GM23338 (cell line): ENCODE results near the gene RAMP1. TPM values are rescaled to one million over a fixed set of nuclear protein-coding genes. Genes with fewer than 3 reads are reported as not detected.

Source experiments
- ATAC-seq: fragments of 200-7000 bp; cut with Tn5 transposase; 3 replicates; pipeline ENCODE4 v1.9.1; 2020
- DNase-seq: peaks from one replicate; pipeline ENCODE4 v3.0.0-alpha.2; 2015; ENCODE audit warnings: low spot score
- H2AFZ ChIP-seq: fragments of 200-600 bp; sonication (generic); 2 replicates; pipeline ENCODE4 v1.8.0; 2016; ENCODE audit warnings: antibody characterized with exemption, mild to moderate bottlenecking, moderate library complexity
- H3F3A ChIP-seq: fragments of 200-600 bp; sonication (generic); replicated peaks from 2 replicates; pipeline ENCODE4 v1.8.0; 2017; ENCODE audit warnings: antibody characterized with exemption, mixed run types, low read depth
- H3K27ac ChIP-seq: fragments of 200-600 bp; sonication (generic); 2 replicates; pipeline ENCODE4 v1.6.1; 2016; ENCODE audit warnings: low read depth
- H3K27me3 ChIP-seq: fragments of 200-600 bp; sonication (generic); 2 replicates; pipeline ENCODE4 v1.8.0; 2016; ENCODE audit warnings: mild to moderate bottlenecking, mixed run types, moderate library complexity; ENCODE audit not compliant: insufficient read depth
- H3K36me3 ChIP-seq: fragments of 200-600 bp; sonication (generic); 2 replicates; pipeline ENCODE4 v1.8.0; 2016; ENCODE audit warnings: mild to moderate bottlenecking; ENCODE audit not compliant: insufficient read depth
- H3K4me1 ChIP-seq: fragments of 200-600 bp; sonication (generic); 2 replicates; pipeline ENCODE4 v1.8.0; 2016; ENCODE audit warnings: mild to moderate bottlenecking, moderate library complexity; ENCODE audit not compliant: insufficient read depth
- H3K4me2 ChIP-seq: fragments of 200-600 bp; sonication (generic); 2 replicates; pipeline ENCODE4 v1.7.1; 2017; ENCODE audit warnings: mixed run types
- H3K4me3 ChIP-seq: fragments of 200-600 bp; sonication (generic); 2 replicates; pipeline ENCODE4 v1.6.1; 2016; ENCODE audit warnings: mixed run types
- H3K79me2 ChIP-seq: fragments of 200-600 bp; sonication (generic); replicated peaks from 2 replicates; pipeline ENCODE4 v1.8.0; 2017; ENCODE audit warnings: mild to moderate bottlenecking; ENCODE audit not compliant: insufficient read depth
- H3K9me2 ChIP-seq: fragments of 200-600 bp; sonication (generic); 2 replicates; pipeline ENCODE4 v1.8.0; 2017; ENCODE audit not compliant: insufficient read depth
- H4K20me1 ChIP-seq: fragments of 200-600 bp; sonication (generic); replicated peaks from 2 replicates; pipeline ENCODE4 v1.8.0; 2017; ENCODE audit warnings: mild to moderate bottlenecking; ENCODE audit not compliant: insufficient read depth
- H3K27ac Mint-ChIP-seq: 2 replicates; pipeline ENCODE4 v1.8.0; 2020; ENCODE audit warnings: inconsistent platforms, mild to moderate bottlenecking, moderate library complexity, mixed read lengths
- H3K27me3 Mint-ChIP-seq: 3 replicates; pipeline ENCODE4 v1.8.0; 2022; ENCODE audit warnings: low read depth, mild to moderate bottlenecking, moderate library complexity, mixed read lengths, inconsistent platforms; ENCODE audit not compliant: insufficient read depth, poor library complexity
- H3K36me3 Mint-ChIP-seq: 3 replicates; pipeline ENCODE4 v1.8.0; 2021; ENCODE audit warnings: low read depth, mild to moderate bottlenecking, inconsistent platforms, moderate library complexity, mixed read lengths
- H3K4me1 Mint-ChIP-seq: 3 replicates; pipeline ENCODE4 v1.8.0; 2020; ENCODE audit warnings: mild to moderate bottlenecking, inconsistent platforms, mixed read lengths
- H3K4me3 Mint-ChIP-seq: 3 replicates; pipeline ENCODE4 v1.8.0; 2021; ENCODE audit warnings: moderate library complexity, mild to moderate bottlenecking, inconsistent platforms, mixed read lengths
- H3K9me3 Mint-ChIP-seq: 3 replicates; pipeline ENCODE4 v1.8.0; 2020; ENCODE audit warnings: moderate library complexity, mild to moderate bottlenecking, inconsistent platforms, mixed read lengths
- CTCF ChIP-seq, 2 experiments: fragments of 200-600 bp in 1 of 2; sonication (generic) in 1 of 2; conservative IDR thresholded peaks; 2 replicates each; pipeline versions ENCODE4 v1.5.1 to v1.6.1; 2016 to 2017; ENCODE audit warnings: antibody characterized with exemption in 2 of 2, low read depth in 2 of 2, mild to moderate bottlenecking in 2 of 2, moderate library complexity in 1 of 2
- ETS1 ChIP-seq: IDR thresholded peaks from 2 replicates; pipeline ENCODE4 v1.6.1; 2016; ENCODE audit warnings: antibody characterized with exemption
- EZH2phosphoT487 ChIP-seq: fragments of 200-600 bp; sonication (generic); IDR thresholded peaks from one replicate; pipeline ENCODE4 v1.8.1; 2018; ENCODE audit warnings: antibody characterized with exemption; ENCODE audit not compliant: unreplicated experiment
- JUNB ChIP-seq: IDR thresholded peaks from one replicate; pipeline ENCODE4 v1.6.1; 2016; ENCODE audit warnings: antibody characterized with exemption; ENCODE audit not compliant: unreplicated experiment
- NANOG ChIP-seq: IDR thresholded peaks from 2 replicates; pipeline ENCODE4 v1.6.1; 2016; ENCODE audit warnings: antibody characterized with exemption, borderline replicate concordance
- REST ChIP-seq: IDR thresholded peaks from one replicate; pipeline ENCODE4 v1.6.1; 2018; ENCODE audit warnings: antibody characterized with exemption; ENCODE audit not compliant: unreplicated experiment
- STAT1 ChIP-seq: IDR thresholded peaks from one replicate; pipeline ENCODE4 v1.6.1; 2016; ENCODE audit warnings: antibody characterized with exemption; ENCODE audit not compliant: unreplicated experiment
- ZNF114 ChIP-seq: fragments of 250-450 bp; sonication (Bioruptor Pico); IDR thresholded peaks from 2 replicates; pipeline ENCODE4 v1.5.0; 2020; ENCODE audit warnings: mild to moderate bottlenecking, moderate library complexity
- ZNF331 ChIP-seq: fragments of 250-450 bp; sonication (Bioruptor Pico); IDR thresholded peaks from 2 replicates; pipeline ENCODE4 v1.5.0; 2020; ENCODE audit warnings: low read depth, mild to moderate bottlenecking, moderate library complexity
- ZNF462 ChIP-seq: fragments of 250-450 bp; sonication (Bioruptor Pico); IDR thresholded peaks from 2 replicates; pipeline ENCODE4 v1.5.0; 2020; ENCODE audit warnings: mild to moderate bottlenecking, moderate library complexity
- polyA plus RNA-seq: library from polyadenylated mRNA; unstranded; fragments of >200 nt; fragmentation: Nextera tagmentation; extraction: Ambion mirVana; gene quantifications from 2 replicates; pipeline ENCODE4 v1.2.1, GENCODE V29; 2016
- total RNA-seq: library from RNA; depleted of rRNA; stranded (reverse); fragments of >200 nt; shearing (Covaris generic); gene quantifications from 2 replicates; pipeline ENCODE4 v1.2.3, GENCODE V29; 2014

Gene RAMP1
- total and polyA plus RNA-seq, 2 experiments from 2014 or later, result 1.7 to 3.3 TPM

GRCh38 chr2:237833546-237833945 lies 25.9 kb upstream of the RAMP1 start:
- Histone ChIP-seq H3K4me3 (no peak overlapping the region), H3K4me1 (no peaks in the 10 kb centered on the region), H3K4me2 (no peak overlapping the region), H3K27ac (no peak overlapping the region), H2AFZ (no peak overlapping the region), H4K20me1 (no peaks in the 10 kb centered on the region), H3K36me3 (no peaks in the 10 kb centered on the region), H3F3A (no peaks in the 10 kb centered on the region), H3K27me3 (no peaks in the 10 kb centered on the region), H3K9me2 (no peaks in the 10 kb centered on the region), H3K79me2 (no peaks in the 10 kb centered on the region)
- no peaks in the 10 kb centered on the region for H3K4me1 Mint-ChIP-seq
- no peak for ATAC-seq
- DNase-seq, result no peak
- no peak overlapping the region for H3K4me3 Mint-ChIP-seq
- no peaks in the 10 kb centered on the region for H3K36me3 Mint-ChIP-seq
- no peaks in the 10 kb centered on the region for H3K9me3 Mint-ChIP-seq
- H3K27me3 Mint-ChIP-seq, result no peaks in the 10 kb centered on the region
- TF ChIP-seq REST, result no peak
- no peak for TF ChIP-seq ZNF114 (CRISPR knock-in tag)
- no peak for TF ChIP-seq CTCF (conservative IDR thresholded peaks at IDR 0.05; ENCODE audit: low read depth in 2 of 2)
- TF ChIP-seq JUNB, result no peak
- no peak for TF ChIP-seq EZH2phosphoT487
- TF ChIP-seq STAT1, result no peak
- TF ChIP-seq ZNF462 (CRISPR knock-in tag), result no peak
- TF ChIP-seq ZNF331 (CRISPR knock-in tag), result no peak
- no peak for TF ChIP-seq ETS1
- TF ChIP-seq NANOG, result no peak
- H3K27ac Mint-ChIP-seq, result no peak overlapping the region
